Measurements from ENCODE around the gene STIMATE.

STIMATE gene

DNA sequence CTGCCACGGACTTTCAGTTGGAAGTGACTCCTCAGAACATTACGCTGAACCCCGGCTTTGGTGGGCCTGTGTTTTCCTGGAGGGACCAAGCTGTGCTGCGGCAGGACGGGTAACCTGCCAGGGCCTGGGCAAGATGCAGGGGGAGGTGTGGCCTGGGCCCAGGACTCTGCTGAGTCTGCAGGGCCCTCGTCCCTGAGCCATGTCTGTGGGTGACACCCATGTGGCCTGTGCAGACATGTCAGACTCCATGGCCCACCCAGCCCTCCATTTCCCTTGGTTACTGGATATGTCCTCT, 107.7 kb downstream of the STIMATE start:
- Histone ChIP-seq H3K4me3 (ENCODE audit: insufficient read length, low read depth) (no peak overlapping the region), H3K9ac (ENCODE audit: insufficient read length, low read depth) (no peak overlapping the region), H3K27me3 (ENCODE audit: insufficient read depth, insufficient read length) (peaks cover 5% of the 10 kb centered on the region), H3K4me1 (ENCODE audit: insufficient read depth, insufficient read length) (peaks cover 4% of the 10 kb centered on the region), H3K9me3 (ENCODE audit: insufficient read depth, low read length) (no peaks in the 10 kb centered on the region), H3K36me3 (ENCODE audit: insufficient read depth, insufficient read length, low read length) (no peaks in the 10 kb centered on the region)
- DNase-seq (ENCODE audit: low read depth, low spot score): no peak
- TF ChIP-seq SUZ12 (IDR thresholded peaks at IDR 0.05; ENCODE audit: extremely low read depth, insufficient read depth, insufficient read length) (no peak), YY1 (IDR thresholded peaks at IDR 0.05; ENCODE audit: insufficient read depth, insufficient read length) (no peak), ZNF274 (IDR thresholded peaks at IDR 0.05; ENCODE audit: low read depth, low read length) (no peak)

DNA sequence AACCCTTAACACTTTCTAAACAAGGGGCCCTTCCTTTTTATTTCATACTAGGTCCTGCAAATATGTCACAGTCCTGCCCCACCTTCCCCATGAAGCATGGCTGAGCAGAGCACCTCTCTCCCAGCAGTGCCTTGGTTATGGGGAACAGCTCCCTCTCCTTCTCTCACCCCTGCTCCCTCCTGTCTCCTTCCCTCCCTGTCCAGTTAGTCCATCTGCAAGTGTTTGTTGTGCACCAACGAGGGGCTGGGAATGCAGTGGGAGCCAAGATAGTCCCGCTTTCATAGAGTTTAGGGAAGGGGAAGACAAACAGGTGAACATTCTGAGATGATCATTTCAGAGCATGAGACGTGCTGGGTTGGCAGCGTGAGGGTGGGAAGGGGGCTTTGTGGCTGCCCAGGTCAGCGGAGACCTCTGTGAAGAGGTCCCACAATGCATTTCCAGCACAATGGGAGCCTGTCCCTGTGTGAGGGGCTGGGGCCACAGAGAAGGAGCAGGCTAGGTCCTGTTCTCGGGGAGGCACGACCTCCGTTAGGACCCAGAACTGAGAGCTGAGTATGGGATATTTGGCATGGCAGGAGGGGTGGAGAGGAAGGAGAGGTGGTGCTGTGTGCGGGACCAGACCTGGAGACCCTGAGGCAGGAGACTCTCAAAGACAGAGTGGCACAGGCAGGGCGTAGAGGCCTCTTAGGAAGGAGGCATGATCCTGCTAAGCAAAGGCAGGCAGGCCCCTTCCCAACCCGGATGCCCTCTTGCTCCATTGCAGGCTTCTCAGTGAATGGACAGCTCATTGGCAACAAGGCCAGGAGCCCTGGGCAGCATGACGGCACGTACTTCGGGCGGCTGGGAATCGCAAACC, 108.2 kb downstream of the STIMATE start:
- TF ChIP-seq SUZ12 (IDR thresholded peaks at IDR 0.05; ENCODE audit: extremely low read depth, insufficient read depth, insufficient read length): no peak
- TF ChIP-seq YY1 (IDR thresholded peaks at IDR 0.05; ENCODE audit: insufficient read depth, insufficient read length): no peak
- TF ChIP-seq ZNF274 (IDR thresholded peaks at IDR 0.05; ENCODE audit: low read depth, low read length): no peak
- no peaks in the 10 kb centered on the region for H3K9me3 ChIP-seq (ENCODE audit: insufficient read depth, low read length)
- H3K36me3 ChIP-seq (ENCODE audit: insufficient read depth, insufficient read length, low read length): no peaks in the 10 kb centered on the region
- H3K27me3 ChIP-seq (ENCODE audit: insufficient read depth, insufficient read length): peaks cover 5% of the 10 kb centered on the region
- no peak overlapping the region for H3K4me3 ChIP-seq (ENCODE audit: insufficient read length, low read depth)
- H3K9ac ChIP-seq (ENCODE audit: insufficient read length, low read depth): no peak overlapping the region
- DNase-seq (ENCODE audit: low read depth, low spot score): no peak
- H3K4me1 ChIP-seq (ENCODE audit: insufficient read depth, insufficient read length): peaks cover 1% of the 10 kb centered on the region

DNA sequence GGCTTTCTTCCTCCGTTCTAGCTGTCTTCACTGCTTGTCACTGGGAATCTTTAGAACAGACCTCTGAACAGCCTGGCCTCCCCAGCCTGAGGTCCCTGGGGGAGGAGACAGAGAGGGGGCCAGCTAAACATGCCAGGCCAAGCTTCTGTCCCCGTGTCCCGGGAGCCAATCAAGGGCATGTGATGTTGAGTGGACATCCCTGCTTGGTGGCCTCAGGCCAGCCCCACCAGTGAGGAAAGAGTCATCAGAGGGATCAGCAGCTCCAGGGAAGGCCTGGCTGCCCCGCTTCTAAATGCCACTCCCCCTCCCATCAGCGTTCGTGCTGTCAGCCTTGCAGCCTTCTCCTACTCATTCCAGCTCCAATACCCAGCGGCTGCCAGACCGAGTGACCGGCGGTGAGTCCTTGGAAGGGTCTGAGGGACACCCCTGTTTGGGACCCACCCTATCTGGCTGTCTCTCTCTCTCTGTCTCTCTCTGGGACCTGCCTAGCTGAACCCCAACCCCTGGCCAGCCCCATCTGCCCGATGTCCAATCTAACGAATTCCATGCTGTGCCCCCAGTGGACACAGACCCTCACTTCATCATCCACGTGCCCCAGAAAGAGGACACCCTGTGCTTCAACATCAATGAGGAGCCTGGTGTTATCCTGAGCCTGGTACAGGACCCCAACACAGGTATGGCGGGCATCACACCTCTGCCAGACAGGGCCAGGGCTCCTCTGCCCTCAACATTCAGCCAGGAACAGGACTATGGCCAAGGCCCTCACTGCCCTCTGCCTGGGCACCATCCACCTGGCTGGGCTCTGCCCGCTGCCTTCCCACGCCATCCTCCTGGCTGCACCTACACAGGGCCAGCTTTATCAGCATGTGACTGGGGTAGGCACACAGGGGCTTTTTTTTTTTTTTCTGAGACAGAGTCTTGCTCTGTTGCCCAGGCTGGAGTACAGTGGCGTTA, 109.4 kb downstream of the STIMATE start:
- no peak for DNase-seq (ENCODE audit: low read depth, low spot score)
- Histone ChIP-seq H3K36me3 (ENCODE audit: insufficient read depth, insufficient read length, low read length) (no peaks in the 10 kb centered on the region), H3K27me3 (ENCODE audit: insufficient read depth, insufficient read length) (peaks cover 5% of the 10 kb centered on the region), H3K9ac (ENCODE audit: insufficient read length, low read depth) (no peak overlapping the region), H3K4me3 (ENCODE audit: insufficient read length, low read depth) (no peak overlapping the region), H3K9me3 (ENCODE audit: insufficient read depth, low read length) (no peaks in the 10 kb centered on the region), H3K4me1 (ENCODE audit: insufficient read depth, insufficient read length) (peaks cover 3% of the 10 kb centered on the region)
- no peak for TF ChIP-seq YY1 (IDR thresholded peaks at IDR 0.05; ENCODE audit: insufficient read depth, insufficient read length)
- TF ChIP-seq ZNF274 (IDR thresholded peaks at IDR 0.05; ENCODE audit: low read depth, low read length): no peak
- TF ChIP-seq SUZ12 (IDR thresholded peaks at IDR 0.05; ENCODE audit: extremely low read depth, insufficient read depth, insufficient read length): no peak

DNA sequence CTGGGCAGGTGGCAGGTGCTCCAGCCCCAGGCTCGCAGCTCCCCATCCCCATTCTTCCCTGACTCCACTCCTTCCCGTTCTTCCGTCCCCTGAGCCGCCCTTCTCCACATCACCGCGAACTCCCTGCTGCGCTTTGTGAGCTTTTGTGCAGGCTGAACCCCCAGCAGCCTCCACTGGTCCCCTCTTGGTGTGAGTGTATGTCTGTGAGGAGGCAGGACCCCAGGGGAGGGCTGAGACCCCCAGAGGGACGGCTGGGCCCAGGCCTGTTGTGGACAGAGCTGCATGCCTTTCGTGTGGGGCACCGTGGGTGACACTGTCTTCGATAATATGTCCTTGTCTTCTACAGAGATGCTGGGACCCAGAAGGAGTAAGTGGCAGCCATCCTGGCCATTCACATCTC, 110.1 kb downstream of the STIMATE start:
- TF ChIP-seq SUZ12 (IDR thresholded peaks at IDR 0.05; ENCODE audit: extremely low read depth, insufficient read depth, insufficient read length) (no peak), YY1 (IDR thresholded peaks at IDR 0.05; ENCODE audit: insufficient read depth, insufficient read length) (no peak), ZNF274 (IDR thresholded peaks at IDR 0.05; ENCODE audit: low read depth, low read length) (no peak)
- H3K36me3 ChIP-seq (ENCODE audit: insufficient read depth, insufficient read length, low read length): no peaks in the 10 kb centered on the region
- H3K4me3 ChIP-seq (ENCODE audit: insufficient read length, low read depth): no peak overlapping the region
- H3K4me1 ChIP-seq (ENCODE audit: insufficient read depth, insufficient read length): peaks cover 3% of the 10 kb centered on the region
- DNase-seq (ENCODE audit: low read depth, low spot score): no peak
- H3K9ac ChIP-seq (ENCODE audit: insufficient read length, low read depth): no peak overlapping the region
- peaks cover 5% of the 10 kb centered on the region for H3K27me3 ChIP-seq (ENCODE audit: insufficient read depth, insufficient read length)
- H3K9me3 ChIP-seq (ENCODE audit: insufficient read depth, low read length): no peaks in the 10 kb centered on the region

Measured in NT2/D1 (cell line).